ENCODE measurements around the gene B3GNT9. TPM values are rescaled to one million over a fixed set of nuclear protein-coding genes. Genes with fewer than 3 reads are reported as not detected.

The B3GNT9 gene
- total RNA-seq, 4 donors from 2014 or later, result 2.5 to 4.0 (median 3.5) TPM

- H3K4me1 ChIP-seq, result peaks cover 0 to 6% (median 0%) of the 10 kb centered on the region in 4 donors
- H3K4me3 ChIP-seq, result no peak overlapping the region
- no peaks in the 10 kb centered on the region for H3K27me3 ChIP-seq
- no peak for DNase-seq
- peaks cover 0 to 39% (median 0%) of the 10 kb centered on the region in 3 donors for H3K36me3 ChIP-seq
- H3K27ac ChIP-seq, result no peak overlapping the region
- TF ChIP-seq POLR2A (IDR thresholded peaks at IDR 0.05), result no peak
- TF ChIP-seq CTCF (IDR thresholded peaks at IDR 0.05), result no peak
- no peaks in the 10 kb centered on the region for H3K9me3 ChIP-seq
Measured at GRCh38 chr16:67117716-67118115, 33.1 kb downstream of the B3GNT9 start.

GRCh38 chr16:67116388-67117311 is 34.1 kb downstream of the B3GNT9 start:
- no peak overlapping the region for H3K27ac ChIP-seq
- H3K4me3 ChIP-seq, result no peak overlapping the region
- no peaks in the 10 kb centered on the region for H3K27me3 ChIP-seq
- H3K4me1 ChIP-seq, result peaks cover 0 to 12% (median under 1%) of the 10 kb centered on the region in 4 donors
- TF ChIP-seq POLR2A (IDR thresholded peaks at IDR 0.05) (no peak), CTCF (IDR thresholded peaks at IDR 0.05) (no peak)
- no peak for DNase-seq
- H3K36me3 ChIP-seq, result peaks cover 0 to 29% (median 0%) of the 10 kb centered on the region in 3 donors
- H3K9me3 ChIP-seq, result no peaks in the 10 kb centered on the region

GRCh38 chr16:67115639-67116038 is 35.2 kb downstream of the B3GNT9 start:
- Histone ChIP-seq H3K4me3 (no peak overlapping the region), H3K9me3 (no peaks in the 10 kb centered on the region), H3K4me1 (peaks cover 0 to 23% (median 9%) of the 10 kb centered on the region in 4 donors), H3K36me3 (peaks cover 0 to 18% (median 0%) of the 10 kb centered on the region in 3 donors), H3K27ac (no peak overlapping the region), H3K27me3 (no peaks in the 10 kb centered on the region)
- no peak for DNase-seq
- TF ChIP-seq CTCF (IDR thresholded peaks at IDR 0.05) (no peak), POLR2A (IDR thresholded peaks at IDR 0.05) (no peak)

- H3K4me3 ChIP-seq, result no peak overlapping the region
- no peak for DNase-seq
- H3K9me3 ChIP-seq, result no peaks in the 10 kb centered on the region
- H3K4me1 ChIP-seq, result peaks cover 0 to 26% (median 15%) of the 10 kb centered on the region in 4 donors
- TF ChIP-seq POLR2A (IDR thresholded peaks at IDR 0.05) (no peak), CTCF (IDR thresholded peaks at IDR 0.05) (no peak)
- no peak overlapping the region for H3K27ac ChIP-seq
- peaks cover 0 to 10% (median 0%) of the 10 kb centered on the region in 3 donors for H3K36me3 ChIP-seq
- no peaks in the 10 kb centered on the region for H3K27me3 ChIP-seq
Measured at GRCh38 chr16:67114793-67115192, 36.0 kb downstream of the B3GNT9 start.

- no peak for DNase-seq
- TF ChIP-seq POLR2A (IDR thresholded peaks at IDR 0.05), result no peak
- TF ChIP-seq CTCF (IDR thresholded peaks at IDR 0.05), result peak in 1 of 6 experiments; percentile 8
- H3K4me3 ChIP-seq, result no peak overlapping the region
- H3K27ac ChIP-seq, result no peak overlapping the region
- H3K9me3 ChIP-seq, result no peaks in the 10 kb centered on the region
- peaks cover 0 to 5% (median 0%) of the 10 kb centered on the region in 3 donors for H3K36me3 ChIP-seq
- no peaks in the 10 kb centered on the region for H3K27me3 ChIP-seq
- peaks cover 0 to 26% (median 15%) of the 10 kb centered on the region in 4 donors for H3K4me1 ChIP-seq
Measured at GRCh38 chr16:67112591-67113399, 38.0 kb downstream of the B3GNT9 start.
